ENCODE measurements around the gene SLC16A6. TPM values are rescaled to one million over a fixed set of nuclear protein-coding genes. Genes with fewer than 3 reads are reported as not detected.

SLC16A6 gene
- polyA plus RNA-seq, 1 of the 3 experiments (the other 2 are of a cell fraction): not detected

GRCh38 chr17:68290268-68290954 is 516 bp downstream of the SLC16A6 start:
- Histone ChIP-seq H3K27me3 (ENCODE audit: insufficient read depth) (peaks cover 66% of the 10 kb centered on the region), H3K27ac (ENCODE audit: low read depth in 2 of 2, low read length in 1 of 2) (no peak overlapping the region), H3F3A (replicated peaks; ENCODE audit: insufficient read depth) (no peaks in the 10 kb centered on the region), H3K9me2 (no peaks in the 10 kb centered on the region), H3K36me3 (replicated peaks in 1 of 2; ENCODE audit: control insufficient read depth in 1 of 2, insufficient read depth in 2 of 2, low read length in 1 of 2) (no peaks in the 10 kb centered on the region), H3K9ac (no peak overlapping the region), H4K20me1 (ENCODE audit: insufficient read depth) (no peaks in the 10 kb centered on the region), H3K9me3 (no peaks in the 10 kb centered on the region), H2AFZ (ENCODE audit: low read depth) (no peak overlapping the region; the same call in 1 of the 2 replicates), H3K4me2 (peak overlapping the region; percentile 27; the same call in 1 of the 2 replicates), H3K4me3 (ENCODE audit: low read depth in 2 of 2, low read length in 1 of 2) (peak overlapping the region in 1 of 2 experiments; percentile 16; a peak in 3 of 4 replicates), H3K4me1 (ENCODE audit: control insufficient read depth in 1 of 2, insufficient read depth in 2 of 2, low read depth in 1 of 2, low read length in 1 of 2) (peaks cover 0 to 13% of the 10 kb centered on the region in 2 experiments; a peak in 2 of 4 replicates), H3K79me2 (ENCODE audit: insufficient read depth) (no peaks in the 10 kb centered on the region)
- WGBS (ENCODE audit: low lambda C conversion rate): 12% methylated on average over 28 of the region's 50 CpGs
- peak; percentile 60 for DNase-seq
- POLR2A ChIA-PET: no interaction called here
- CTCF ChIA-PET: interaction anchor here (0.6 to 4.1 kb wide), 9 partner anchors 16 to 655 kb away, joined by 3 to 15 read pairs (median 4); no protein-coding TSS in a partner anchor
- TF ChIP-seq TAF1 (IDR thresholded peaks at IDR 0.05; ENCODE audit: borderline replicate concordance, low read depth, low read length) (no peak), TEAD4 (IDR thresholded peaks at IDR 0.05; ENCODE audit: borderline replicate concordance, insufficient read depth) (no peak), FOXJ3 (CRISPR knock-in tag; IDR thresholded peaks at IDR 0.05) (no peak), NFIC (IDR thresholded peaks at IDR 0.05; ENCODE audit: borderline replicate concordance) (no peak), MEF2A (IDR thresholded peaks at IDR 0.05; ENCODE audit: borderline replicate concordance, low read depth) (no peak), ZBTB33 (IDR thresholded peaks at IDR 0.05; ENCODE audit: borderline replicate concordance, low read depth) (no peak), TCF12 (IDR thresholded peaks at IDR 0.05) (no peak), CHD2 (IDR thresholded peaks at IDR 0.05; ENCODE audit: low read length, partially characterized antibody) (no peak), RAD21 (IDR thresholded peaks at IDR 0.05; ENCODE audit: low read length) (no peak), MAX (IDR thresholded peaks at IDR 0.05; ENCODE audit: low read depth) (no peak), MXI1 (IDR thresholded peaks at IDR 0.05; ENCODE audit: low read depth, low read length) (no peak), FOXM1 (IDR thresholded peaks at IDR 0.05; ENCODE audit: low read depth) (no peak)

GRCh38 chr17:68289936-68290267 is 1.0 kb downstream of the SLC16A6 start:
- H3K4me3 ChIP-seq (ENCODE audit: low read depth in 2 of 2, low read length in 1 of 2): no peak overlapping the region
- WGBS (ENCODE audit: low lambda C conversion rate): 42% methylated on average over 9 of the region's 9 CpGs
- ChIA-PET CTCF (interaction anchor here (0.6 to 3.1 kb wide), 6 partner anchors 25 to 655 kb away, joined by 3 to 11 read pairs (median 3); no protein-coding TSS in a partner anchor), POLR2A (no interaction called here)
- H3F3A ChIP-seq (replicated peaks; ENCODE audit: insufficient read depth): no peaks in the 10 kb centered on the region
- H3K27ac ChIP-seq (ENCODE audit: low read depth in 2 of 2, low read length in 1 of 2): no peak overlapping the region
- H4K20me1 ChIP-seq (ENCODE audit: insufficient read depth): no peaks in the 10 kb centered on the region
- H3K9ac ChIP-seq: no peak overlapping the region
- H3K9me3 ChIP-seq: no peaks in the 10 kb centered on the region
- DNase-seq: no peak
- peaks cover 66% of the 10 kb centered on the region for H3K27me3 ChIP-seq (ENCODE audit: insufficient read depth)
- H3K79me2 ChIP-seq (ENCODE audit: insufficient read depth): no peaks in the 10 kb centered on the region
- H3K9me2 ChIP-seq: no peaks in the 10 kb centered on the region
- no peak overlapping the region; the same call in 1 of the 2 replicates for H2AFZ ChIP-seq (ENCODE audit: low read depth)
- no peaks in the 10 kb centered on the region for H3K36me3 ChIP-seq (replicated peaks in 1 of 2; ENCODE audit: control insufficient read depth in 1 of 2, insufficient read depth in 2 of 2, low read length in 1 of 2)
- no peak overlapping the region for H3K4me2 ChIP-seq
- peaks cover 0 to 13% of the 10 kb centered on the region in 2 experiments; a peak in 2 of 4 replicates for H3K4me1 ChIP-seq (ENCODE audit: control insufficient read depth in 1 of 2, insufficient read depth in 2 of 2, low read depth in 1 of 2, low read length in 1 of 2)
- no peak for TF ChIP-seq SMC3 (IDR thresholded peaks at IDR 0.05; ENCODE audit: low read depth, low read length)
- TF ChIP-seq TEAD4 (IDR thresholded peaks at IDR 0.05; ENCODE audit: borderline replicate concordance, insufficient read depth): no peak
- no peak for TF ChIP-seq PBX3 (IDR thresholded peaks at IDR 0.05)
- TF ChIP-seq FOXJ3 (CRISPR knock-in tag; IDR thresholded peaks at IDR 0.05): no peak
- no peak for TF ChIP-seq TCF12 (IDR thresholded peaks at IDR 0.05)
- no peak for TF ChIP-seq REST (IDR thresholded peaks at IDR 0.05; ENCODE audit: low read depth, low read length)
- TF ChIP-seq MAX (IDR thresholded peaks at IDR 0.05; ENCODE audit: low read depth): no peak
- TF ChIP-seq JUND (IDR thresholded peaks at IDR 0.05): no peak
- TF ChIP-seq NRF1 (IDR thresholded peaks at IDR 0.05; ENCODE audit: low read depth, low read length): no peak
- TF ChIP-seq TAF1 (IDR thresholded peaks at IDR 0.05; ENCODE audit: borderline replicate concordance, low read depth, low read length): no peak
